Measurements from ENCODE around the gene PFKFB3.

The PFKFB3 gene

DNA sequence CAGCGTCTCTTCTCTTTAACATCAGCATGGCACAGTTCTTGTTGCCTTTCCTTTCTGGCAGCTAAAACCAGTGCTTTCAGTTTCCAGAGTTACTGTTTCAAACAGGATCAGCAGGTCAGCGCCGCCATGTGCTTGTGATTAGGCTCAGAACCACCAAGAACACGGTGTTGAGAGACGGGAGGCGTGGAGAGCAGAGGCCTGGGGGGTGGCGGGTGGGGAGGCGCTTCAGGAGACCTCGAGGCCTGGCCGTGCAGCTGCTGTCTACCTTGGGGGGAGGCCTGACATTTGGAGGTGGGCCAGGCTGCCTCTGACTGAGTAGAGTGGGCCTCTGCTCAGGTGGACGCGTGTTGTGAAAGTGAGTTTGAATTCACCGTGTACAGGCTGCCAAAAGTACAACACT, 22.0 kb downstream of the PFKFB3 start:
- no peak for ATAC-seq
- TF ChIP-seq ZFP30 (CRISPR knock-in tag; IDR thresholded peaks at IDR 0.05) (no peak), TCF4 (CRISPR knock-in tag; IDR thresholded peaks at IDR 0.05; ENCODE audit: borderline replicate concordance) (no peak), GLIS3 (CRISPR knock-in tag; IDR thresholded peaks at IDR 0.05) (no peak), TOX (CRISPR knock-in tag; IDR thresholded peaks at IDR 0.05; ENCODE audit: borderline replicate concordance) (no peak), ZNF8 (CRISPR knock-in tag; IDR thresholded peaks at IDR 0.05) (no peak), ESRRG (CRISPR knock-in tag; IDR thresholded peaks at IDR 0.05) (no peak), ISL1 (CRISPR knock-in tag; IDR thresholded peaks at IDR 0.05) (no peak), BACH2 (CRISPR knock-in tag; IDR thresholded peaks at IDR 0.05; ENCODE audit: borderline replicate concordance) (no peak), ZNF70 (CRISPR knock-in tag; IDR thresholded peaks at IDR 0.05) (no peak), ZC3H10 (CRISPR knock-in tag; IDR thresholded peaks at IDR 0.05) (no peak), SNAI2 (CRISPR knock-in tag; IDR thresholded peaks at IDR 0.05) (no peak), CSDC2 (CRISPR knock-in tag; IDR thresholded peaks at IDR 0.05) (no peak), PPARA (CRISPR knock-in tag; IDR thresholded peaks at IDR 0.05; ENCODE audit: borderline replicate concordance) (no peak), ZNF565 (CRISPR knock-in tag; conservative IDR thresholded peaks at IDR 0.05; ENCODE audit: low read depth) (no peak), ZFP3 (CRISPR knock-in tag; IDR thresholded peaks at IDR 0.05) (no peak)
- TF ChIP-seq, protein P1, sequence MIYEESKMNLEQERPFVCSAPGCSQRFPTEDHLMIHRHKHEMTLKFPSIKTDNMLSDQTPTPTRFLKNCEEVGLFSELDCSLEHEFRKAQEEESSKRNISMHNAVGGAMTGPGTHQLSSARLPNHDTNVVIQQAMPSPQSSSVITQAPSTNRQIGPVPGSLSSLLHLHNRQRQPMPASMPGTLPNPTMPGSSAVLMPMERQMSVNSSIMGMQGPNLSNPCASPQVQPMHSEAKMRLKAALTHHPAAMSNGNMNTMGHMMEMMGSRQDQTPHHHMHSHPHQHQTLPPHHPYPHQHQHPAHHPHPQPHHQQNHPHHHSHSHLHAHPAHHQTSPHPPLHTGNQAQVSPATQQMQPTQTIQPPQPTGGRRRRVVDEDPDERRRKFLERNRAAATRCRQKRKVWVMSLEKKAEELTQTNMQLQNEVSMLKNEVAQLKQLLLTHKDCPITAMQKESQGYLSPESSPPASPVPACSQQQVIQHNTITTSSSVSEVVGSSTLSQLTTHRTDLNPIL (CRISPR knock-in tag; IDR thresholded peaks at IDR 0.05; ENCODE audit: low read depth) = no peak
- TF ChIP-seq, protein P2, sequence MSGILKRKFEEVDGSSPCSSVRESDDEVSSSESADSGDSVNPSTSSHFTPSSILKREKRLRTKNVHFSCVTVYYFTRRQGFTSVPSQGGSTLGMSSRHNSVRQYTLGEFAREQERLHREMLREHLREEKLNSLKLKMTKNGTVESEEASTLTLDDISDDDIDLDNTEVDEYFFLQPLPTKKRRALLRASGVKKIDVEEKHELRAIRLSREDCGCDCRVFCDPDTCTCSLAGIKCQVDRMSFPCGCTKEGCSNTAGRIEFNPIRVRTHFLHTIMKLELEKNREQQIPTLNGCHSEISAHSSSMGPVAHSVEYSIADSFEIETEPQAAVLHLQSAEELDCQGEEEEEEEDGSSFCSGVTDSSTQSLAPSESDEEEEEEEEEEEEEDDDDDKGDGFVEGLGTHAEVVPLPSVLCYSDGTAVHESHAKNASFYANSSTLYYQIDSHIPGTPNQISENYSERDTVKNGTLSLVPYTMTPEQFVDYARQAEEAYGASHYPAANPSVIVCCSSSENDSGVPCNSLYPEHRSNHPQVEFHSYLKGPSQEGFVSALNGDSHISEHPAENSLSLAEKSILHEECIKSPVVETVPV (CRISPR knock-in tag; IDR thresholded peaks at IDR 0.05) = no peak
- TF ChIP-seq, protein P3, sequence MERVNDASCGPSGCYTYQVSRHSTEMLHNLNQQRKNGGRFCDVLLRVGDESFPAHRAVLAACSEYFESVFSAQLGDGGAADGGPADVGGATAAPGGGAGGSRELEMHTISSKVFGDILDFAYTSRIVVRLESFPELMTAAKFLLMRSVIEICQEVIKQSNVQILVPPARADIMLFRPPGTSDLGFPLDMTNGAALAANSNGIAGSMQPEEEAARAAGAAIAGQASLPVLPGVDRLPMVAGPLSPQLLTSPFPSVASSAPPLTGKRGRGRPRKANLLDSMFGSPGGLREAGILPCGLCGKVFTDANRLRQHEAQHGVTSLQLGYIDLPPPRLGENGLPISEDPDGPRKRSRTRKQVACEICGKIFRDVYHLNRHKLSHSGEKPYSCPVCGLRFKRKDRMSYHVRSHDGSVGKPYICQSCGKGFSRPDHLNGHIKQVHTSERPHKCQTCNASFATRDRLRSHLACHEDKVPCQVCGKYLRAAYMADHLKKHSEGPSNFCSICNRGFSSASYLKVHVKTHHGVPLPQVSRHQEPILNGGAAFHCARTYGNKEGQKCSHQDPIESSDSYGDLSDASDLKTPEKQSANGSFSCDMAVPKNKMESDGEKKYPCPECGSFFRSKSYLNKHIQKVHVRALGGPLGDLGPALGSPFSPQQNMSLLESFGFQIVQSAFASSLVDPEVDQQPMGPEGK (CRISPR knock-in tag; IDR thresholded peaks at IDR 0.05; ENCODE audit: borderline replicate concordance) = no peak

DNA sequence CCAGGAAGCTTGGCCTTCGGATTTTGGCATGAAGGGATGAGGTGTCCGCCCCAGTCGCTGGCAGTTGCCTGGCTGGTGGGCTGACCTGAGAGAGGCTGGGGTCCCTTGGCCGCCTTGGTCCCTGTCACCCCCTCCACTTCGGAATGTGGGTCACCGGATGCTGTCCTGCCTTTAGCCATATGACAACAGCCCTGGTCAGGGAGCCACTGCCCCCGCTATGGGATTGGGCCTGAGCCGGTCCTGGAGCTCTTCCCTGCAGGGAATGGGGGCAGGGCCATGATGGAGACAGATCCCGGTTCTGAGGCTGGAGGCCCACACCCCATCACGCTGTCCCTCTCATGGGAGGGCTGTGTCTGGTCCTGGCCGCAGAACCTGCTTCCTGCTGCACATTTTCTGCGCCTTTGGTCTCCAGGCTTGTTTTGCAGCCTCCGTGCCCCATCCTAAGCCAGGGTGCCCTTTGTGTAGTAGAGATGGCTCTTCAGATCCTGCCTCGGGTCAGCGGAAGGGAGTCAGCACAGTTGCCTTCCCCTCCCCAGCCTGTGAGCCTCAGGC, 22.6 kb downstream of the PFKFB3 start:
- no peak for ATAC-seq

More for the DNA sequence above, 22.6 kb downstream of the PFKFB3 start:
- TF ChIP-seq SNAI2 (CRISPR knock-in tag; IDR thresholded peaks at IDR 0.05) (no peak), ISL1 (CRISPR knock-in tag; IDR thresholded peaks at IDR 0.05) (no peak), ZNF70 (CRISPR knock-in tag; IDR thresholded peaks at IDR 0.05) (no peak), ZNF565 (CRISPR knock-in tag; conservative IDR thresholded peaks at IDR 0.05; ENCODE audit: low read depth) (no peak), TOX (CRISPR knock-in tag; IDR thresholded peaks at IDR 0.05; ENCODE audit: borderline replicate concordance) (no peak), ZNF8 (CRISPR knock-in tag; IDR thresholded peaks at IDR 0.05) (no peak), ZC3H10 (CRISPR knock-in tag; IDR thresholded peaks at IDR 0.05) (no peak), ARNTL (CRISPR knock-in tag; IDR thresholded peaks at IDR 0.05; ENCODE audit: borderline replicate concordance, low read depth) (no peak), CSDC2 (CRISPR knock-in tag; IDR thresholded peaks at IDR 0.05) (no peak), BACH2 (CRISPR knock-in tag; IDR thresholded peaks at IDR 0.05; ENCODE audit: borderline replicate concordance) (no peak)
- TF ChIP-seq, protein P4, sequence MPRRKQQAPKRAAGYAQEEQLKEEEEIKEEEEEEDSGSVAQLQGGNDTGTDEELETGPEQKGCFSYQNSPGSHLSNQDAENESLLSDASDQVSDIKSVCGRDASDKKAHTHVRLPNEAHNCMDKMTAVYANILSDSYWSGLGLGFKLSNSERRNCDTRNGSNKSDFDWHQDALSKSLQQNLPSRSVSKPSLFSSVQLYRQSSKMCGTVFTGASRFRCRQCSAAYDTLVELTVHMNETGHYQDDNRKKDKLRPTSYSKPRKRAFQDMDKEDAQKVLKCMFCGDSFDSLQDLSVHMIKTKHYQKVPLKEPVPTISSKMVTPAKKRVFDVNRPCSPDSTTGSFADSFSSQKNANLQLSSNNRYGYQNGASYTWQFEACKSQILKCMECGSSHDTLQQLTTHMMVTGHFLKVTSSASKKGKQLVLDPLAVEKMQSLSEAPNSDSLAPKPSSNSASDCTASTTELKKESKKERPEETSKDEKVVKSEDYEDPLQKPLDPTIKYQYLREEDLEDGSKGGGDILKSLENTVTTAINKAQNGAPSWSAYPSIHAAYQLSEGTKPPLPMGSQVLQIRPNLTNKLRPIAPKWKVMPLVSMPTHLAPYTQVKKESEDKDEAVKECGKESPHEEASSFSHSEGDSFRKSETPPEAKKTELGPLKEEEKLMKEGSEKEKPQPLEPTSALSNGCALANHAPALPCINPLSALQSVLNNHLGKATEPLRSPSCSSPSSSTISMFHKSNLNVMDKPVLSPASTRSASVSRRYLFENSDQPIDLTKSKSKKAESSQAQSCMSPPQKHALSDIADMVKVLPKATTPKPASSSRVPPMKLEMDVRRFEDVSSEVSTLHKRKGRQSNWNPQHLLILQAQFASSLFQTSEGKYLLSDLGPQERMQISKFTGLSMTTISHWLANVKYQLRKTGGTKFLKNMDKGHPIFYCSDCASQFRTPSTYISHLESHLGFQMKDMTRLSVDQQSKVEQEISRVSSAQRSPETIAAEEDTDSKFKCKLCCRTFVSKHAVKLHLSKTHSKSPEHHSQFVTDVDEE (CRISPR knock-in tag; IDR thresholded peaks at IDR 0.05) = no peak
- TF ChIP-seq, protein P3 (CRISPR knock-in tag; IDR thresholded peaks at IDR 0.05; ENCODE audit: borderline replicate concordance) = no peak

Data from SK-N-SH treated with all-trans-retinoic acid at 6 μM for 48 hours (cell line).